Activated naive CD8-positive, alpha-beta T cell treated with anti-CD3 and anti-CD28 coated beads, Interleukin-2, amount 10 ng/mL, durations not matched to agents 7 days and 5 days (primary cell): ENCODE data around the gene POLD1. TPM values are rescaled to one million over a fixed set of nuclear protein-coding genes. Genes with fewer than 3 reads are reported as not detected.
A peak's percentile ranks its signal among the peaks of the same experiment; 100 is the strongest.

ENCODE experiments used
- ATAC-seq: fragments of 150-1000 bp; cut with Tn5 transposase; one replicate; pipeline ENCODE4 v1.10.0; 2021; ENCODE audit warnings: low read depth, moderate library complexity
- POLR2A ChIA-PET: fragments of 350-600 bp; sonication (Branson Sonifier 250); formaldehyde crosslinking; loops from one replicate; lab custom pipeline; 2021; ENCODE audit warnings: antibody characterized with exemption; lab: Charles Lee
- DNase-seq: peaks from one replicate; pipeline ENCODE4 v3.0.0; 2021
- H3K27ac Mint-ChIP-seq: one replicate; pipeline ENCODE4 v1.8.0; 2022; ENCODE audit warnings: mild to moderate bottlenecking, mixed read lengths
- H3K27me3 Mint-ChIP-seq: one replicate; pipeline ENCODE4 v1.8.0; 2022; ENCODE audit warnings: mild to moderate bottlenecking, moderate library complexity, mixed read lengths
- H3K36me3 Mint-ChIP-seq: one replicate; pipeline ENCODE4 v1.8.0; 2021; ENCODE audit warnings: mild to moderate bottlenecking, mixed read lengths
- H3K4me1 Mint-ChIP-seq: one replicate; pipeline ENCODE4 v1.8.0; 2021; ENCODE audit warnings: mixed read lengths
- H3K4me3 Mint-ChIP-seq: one replicate; pipeline ENCODE4 v1.8.0; 2022; ENCODE audit warnings: mild to moderate bottlenecking, moderate library complexity, mixed read lengths
- H3K9me3 Mint-ChIP-seq: one replicate; pipeline ENCODE4 v1.8.0; 2021; ENCODE audit warnings: mixed read lengths
- total RNA-seq, 2 experiments: library from RNA; stranded (reverse); gene quantifications; one replicate each; pipeline ENCODE4 v1.2.3, GENCODE V29; 2021

The POLD1 gene
- total RNA-seq, 2 experiments from 2014 or later: 131 to 143 TPM

DNA sequence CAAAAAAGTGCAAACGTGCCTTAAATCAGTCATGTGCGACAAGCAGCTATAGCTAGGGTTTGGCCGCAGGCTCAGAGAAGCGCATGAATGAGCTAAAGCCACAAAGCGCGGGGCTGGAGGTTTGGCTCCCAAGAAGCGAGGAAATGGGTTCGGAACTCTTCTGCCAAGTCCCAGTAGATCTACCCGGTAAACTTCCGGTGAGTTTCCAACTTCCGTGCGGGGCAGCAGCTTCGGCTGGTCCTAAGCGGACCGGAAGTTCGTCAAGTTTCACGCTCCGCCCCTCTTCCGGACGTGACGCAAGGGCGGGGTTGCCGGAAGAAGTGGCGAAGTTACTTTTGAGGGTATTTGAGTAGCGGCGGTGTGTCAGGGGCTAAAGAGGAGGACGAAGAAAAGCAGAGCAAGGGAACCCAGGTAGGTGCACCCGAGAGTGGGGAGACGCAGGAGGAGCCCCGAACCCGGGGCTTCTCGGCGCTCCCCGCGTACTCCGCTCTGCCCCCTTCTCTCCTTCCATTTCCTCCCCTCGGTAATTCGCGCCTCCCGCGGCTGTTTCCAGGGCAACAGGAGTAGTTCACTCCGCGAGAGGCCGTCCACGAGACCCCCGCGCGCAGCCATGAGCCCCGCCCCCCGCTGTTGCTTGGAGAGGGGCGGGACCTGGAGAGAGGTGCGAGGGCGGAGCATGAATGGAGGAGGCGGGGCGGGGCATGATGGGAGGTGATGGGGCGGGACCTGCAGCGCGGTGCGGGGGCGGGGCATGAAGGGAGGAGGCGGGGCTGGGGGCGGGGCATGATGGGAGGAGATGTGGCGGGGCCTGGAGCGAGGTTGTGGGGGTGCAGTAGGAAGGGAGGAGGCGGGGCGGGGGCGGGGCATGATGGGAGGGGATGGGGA is 7.7 kb upstream of the POLD1 start, which contains the start of gene NR1H2:
Gene NR1H2, plus strand, starts transcription at position 292 of the 885 bp plus-strand sequence. CDS start 1,149 bp downstream, outside the sequence.
- peaks cover 11% of the 10 kb centered on the region for H3K4me1 Mint-ChIP-seq

DNA sequence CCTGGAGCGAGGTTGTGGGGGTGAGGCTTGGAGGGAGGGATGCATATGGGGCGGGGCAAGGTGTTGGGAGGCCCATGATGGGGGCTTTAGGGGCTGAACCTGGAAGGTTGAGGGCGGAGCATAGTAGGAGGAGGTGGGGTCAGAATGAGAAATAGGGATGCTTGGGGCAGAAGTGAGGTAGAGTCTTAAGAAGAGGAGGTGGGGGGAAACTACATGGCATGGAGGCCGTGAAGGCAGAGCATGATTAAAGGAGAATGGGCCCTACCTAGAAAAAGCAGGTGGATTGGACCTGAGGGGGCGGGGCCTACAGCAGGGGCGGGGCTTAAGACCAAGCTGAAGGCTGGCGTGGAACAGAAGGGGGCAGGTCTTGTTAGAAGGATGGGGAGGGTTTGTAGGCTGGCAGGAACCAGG is 7.1 kb upstream of the POLD1 start:
- Mint-ChIP-seq H3K4me1 (peaks cover 11% of the 10 kb centered on the region), H3K4me3 (peak overlapping the region; percentile 92), H3K36me3 (peaks cover 12% of the 10 kb centered on the region), H3K9me3 (no peaks in the 10 kb centered on the region), H3K27ac (peak overlapping the region; percentile 98), H3K27me3 (no peaks in the 10 kb centered on the region)
- peak; percentile 59 for DNase-seq
- POLR2A ChIA-PET: interaction anchor here (1.8 to 2.0 kb wide), 2 partner anchors 13 to 19 kb away, joined by 10 to 13 read pairs; no protein-coding TSS in a partner anchor
- ATAC-seq: peak; percentile 3

More for the DNA sequence above, 7.7 kb upstream of the POLD1 start, which contains the start of gene NR1H2:
- Mint-ChIP-seq H3K27ac (peak within 1 kb of the TSS; percentile 98), H3K36me3 (peaks cover 11% of the 10 kb centered on the region), H3K9me3 (no peaks in the 10 kb centered on the region), H3K27me3 (no peaks in the 10 kb centered on the region), H3K4me3 (peak within 1 kb of the TSS; percentile 92)
- peak; percentile 91 for DNase-seq
- POLR2A ChIA-PET: interaction anchor here (0.5 to 2.0 kb wide), 10 partner anchors 8 to 438 kb away, joined by 3 to 13 read pairs (median 4); partner anchors contain the start of gene POLD1
- ATAC-seq: peak; percentile 88

DNA sequence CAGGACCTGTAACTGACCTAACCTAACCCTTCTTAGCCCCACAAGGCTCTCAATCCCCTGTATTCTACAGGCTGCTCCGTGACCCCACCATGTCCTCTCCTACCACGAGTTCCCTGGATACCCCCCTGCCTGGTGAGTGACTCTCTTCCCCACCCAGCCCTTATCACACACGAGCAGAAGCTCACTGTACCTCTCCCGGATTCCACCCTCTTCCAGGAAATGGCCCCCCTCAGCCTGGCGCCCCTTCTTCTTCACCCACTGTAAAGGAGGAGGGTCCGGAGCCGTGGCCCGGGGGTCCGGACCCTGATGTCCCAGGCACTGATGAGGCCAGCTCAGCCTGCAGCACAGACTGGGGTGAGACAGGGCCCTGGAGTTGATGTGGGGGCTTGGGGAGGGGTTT is 6.6 kb upstream of the POLD1 start:
- POLR2A ChIA-PET: interaction anchor here (2.0 kb wide), 1 partner anchor 20 kb away, joined by 13 read pairs; no protein-coding TSS in a partner anchor
- H3K9me3 Mint-ChIP-seq: no peaks in the 10 kb centered on the region
- H3K36me3 Mint-ChIP-seq: peaks cover 12% of the 10 kb centered on the region
- H3K27me3 Mint-ChIP-seq: no peaks in the 10 kb centered on the region
- H3K4me3 Mint-ChIP-seq: peak overlapping the region; percentile 92
- peaks cover 11% of the 10 kb centered on the region for H3K4me1 Mint-ChIP-seq
- no peak for DNase-seq
- no peak for ATAC-seq
- peak overlapping the region; percentile 98 for H3K27ac Mint-ChIP-seq

DNA sequence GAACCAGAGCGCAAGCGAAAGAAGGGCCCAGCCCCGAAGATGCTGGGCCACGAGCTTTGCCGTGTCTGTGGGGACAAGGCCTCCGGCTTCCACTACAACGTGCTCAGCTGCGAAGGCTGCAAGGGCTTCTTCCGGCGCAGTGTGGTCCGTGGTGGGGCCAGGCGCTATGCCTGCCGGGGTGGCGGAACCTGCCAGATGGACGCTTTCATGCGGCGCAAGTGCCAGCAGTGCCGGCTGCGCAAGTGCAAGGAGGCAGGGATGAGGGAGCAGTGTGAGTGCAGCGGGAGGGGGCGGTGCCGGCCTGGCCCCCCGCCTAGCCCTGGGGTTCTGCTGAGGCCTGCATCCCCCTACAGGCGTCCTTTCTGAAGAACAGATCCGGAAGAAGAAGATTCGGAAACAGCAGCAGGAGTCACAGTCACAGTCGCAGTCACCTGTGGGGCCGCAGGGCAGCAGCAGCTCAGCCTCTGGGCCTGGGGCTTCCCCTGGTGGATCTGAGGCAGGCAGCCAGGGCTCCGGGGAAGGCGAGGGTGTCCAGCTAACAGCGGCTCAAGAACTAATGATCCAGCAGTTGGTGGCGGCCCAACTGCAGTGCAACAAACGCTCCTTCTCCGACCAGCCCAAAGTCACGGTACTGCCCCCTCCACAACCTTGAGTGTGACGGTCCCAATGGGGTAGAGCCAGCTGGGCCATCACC is 5.8 kb upstream of the POLD1 start:
- peak overlapping the region; percentile 31 for H3K4me3 Mint-ChIP-seq
- peak overlapping the region; percentile 56 for H3K27ac Mint-ChIP-seq
- no peak for ATAC-seq
- no peaks in the 10 kb centered on the region for H3K9me3 Mint-ChIP-seq
- POLR2A ChIA-PET: no interaction called here
- no peak for DNase-seq
- H3K27me3 Mint-ChIP-seq: no peaks in the 10 kb centered on the region
- H3K4me1 Mint-ChIP-seq: peaks cover 13% of the 10 kb centered on the region
- H3K36me3 Mint-ChIP-seq: peaks cover 12% of the 10 kb centered on the region

DNA sequence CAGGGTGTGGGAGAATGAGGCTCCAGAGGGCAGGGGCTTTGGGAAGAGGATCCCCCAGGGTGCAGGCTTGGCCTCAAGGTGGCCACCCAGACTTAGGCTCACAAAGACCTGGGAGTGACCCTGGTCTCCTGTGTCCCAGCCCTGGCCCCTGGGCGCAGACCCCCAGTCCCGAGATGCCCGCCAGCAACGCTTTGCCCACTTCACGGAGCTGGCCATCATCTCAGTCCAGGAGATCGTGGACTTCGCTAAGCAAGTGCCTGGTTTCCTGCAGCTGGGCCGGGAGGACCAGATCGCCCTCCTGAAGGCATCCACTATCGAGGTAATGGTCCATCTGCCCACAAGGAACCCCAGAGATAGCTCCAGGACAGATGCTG is 5.3 kb upstream of the POLD1 start:
- H3K27ac Mint-ChIP-seq: no peak overlapping the region
- H3K4me1 Mint-ChIP-seq: peaks cover 19% of the 10 kb centered on the region
- no peak for ATAC-seq
- no peak for DNase-seq
- POLR2A ChIA-PET: no interaction called here
- no peaks in the 10 kb centered on the region for H3K27me3 Mint-ChIP-seq
- peaks cover 12% of the 10 kb centered on the region for H3K36me3 Mint-ChIP-seq
- H3K9me3 Mint-ChIP-seq: no peaks in the 10 kb centered on the region
- no peak overlapping the region for H3K4me3 Mint-ChIP-seq

DNA sequence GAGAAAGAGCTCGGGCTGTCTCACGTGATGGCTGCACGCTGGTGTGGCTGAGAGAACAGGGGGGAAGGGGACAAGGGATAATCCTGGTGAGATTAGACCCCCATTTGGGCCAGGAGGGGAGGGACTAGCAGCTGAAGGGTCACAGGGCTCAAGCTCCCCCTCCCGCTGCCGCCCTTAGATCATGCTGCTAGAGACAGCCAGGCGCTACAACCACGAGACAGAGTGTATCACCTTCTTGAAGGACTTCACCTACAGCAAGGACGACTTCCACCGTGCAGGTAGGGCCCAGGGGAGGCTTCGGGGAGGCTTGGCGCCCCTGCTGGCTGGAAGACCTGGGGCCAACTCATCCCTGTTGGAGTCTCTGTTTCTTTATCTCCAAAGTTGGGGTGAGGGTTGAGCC is 4.5 kb upstream of the POLD1 start:
- H3K9me3 Mint-ChIP-seq: no peaks in the 10 kb centered on the region
- H3K36me3 Mint-ChIP-seq: peaks cover 14% of the 10 kb centered on the region
- no peak overlapping the region for H3K27ac Mint-ChIP-seq
- DNase-seq (no peak), ATAC-seq (no peak)
- H3K27me3 Mint-ChIP-seq: no peaks in the 10 kb centered on the region
- no peak overlapping the region for H3K4me3 Mint-ChIP-seq
- POLR2A ChIA-PET: no interaction called here
- H3K4me1 Mint-ChIP-seq: peaks cover 15% of the 10 kb centered on the region

DNA sequence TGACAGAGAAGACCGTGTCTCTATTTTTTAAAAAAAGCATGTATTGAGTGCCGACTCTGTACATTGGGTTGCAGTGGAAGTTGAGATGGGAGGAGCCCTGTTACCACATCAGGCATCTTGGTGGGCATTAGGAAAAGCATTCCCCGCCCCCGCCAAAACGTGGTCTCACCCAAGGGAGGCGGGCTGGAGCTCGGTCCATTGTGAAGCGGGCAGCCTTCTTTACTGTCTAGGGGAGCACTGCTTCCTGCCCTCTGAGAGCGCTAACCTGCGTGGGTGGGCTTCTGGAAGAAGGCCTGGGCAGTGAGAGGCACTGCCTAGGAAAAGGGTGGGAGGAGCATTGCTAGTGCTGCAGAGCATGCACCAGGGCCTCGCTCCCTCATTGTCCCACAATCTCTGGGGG is 4.0 kb upstream of the POLD1 start:
- Mint-ChIP-seq H3K36me3 (peaks cover 20% of the 10 kb centered on the region), H3K27me3 (no peaks in the 10 kb centered on the region), H3K27ac (no peak overlapping the region), H3K4me3 (no peak overlapping the region), H3K9me3 (no peaks in the 10 kb centered on the region), H3K4me1 (peaks cover 19% of the 10 kb centered on the region)
- DNase-seq: no peak
- no peak for ATAC-seq
- POLR2A ChIA-PET: no interaction called here

DNA sequence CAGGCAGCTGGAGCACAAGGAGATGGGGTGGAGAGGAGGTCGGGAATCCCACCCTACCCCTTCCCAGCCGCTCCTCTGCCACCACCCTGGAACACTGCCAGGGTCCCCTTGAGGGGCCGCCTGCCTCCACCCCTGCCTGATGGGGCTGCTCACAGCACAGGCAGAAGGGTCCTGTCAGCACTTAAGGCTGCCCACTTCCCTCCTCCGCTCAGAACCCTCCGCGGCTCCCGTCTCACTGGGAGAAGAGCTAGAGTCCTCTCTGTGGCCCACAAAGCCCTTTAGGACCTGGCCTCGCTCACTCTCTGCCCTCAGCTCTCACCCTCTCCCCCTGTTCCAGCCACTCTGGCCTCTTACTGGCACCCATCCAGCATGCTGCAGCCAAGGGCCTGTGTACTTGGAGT is 3.4 kb upstream of the POLD1 start:
- no peak overlapping the region for H3K4me3 Mint-ChIP-seq
- H3K27ac Mint-ChIP-seq: no peak overlapping the region
- peaks cover 21% of the 10 kb centered on the region for H3K36me3 Mint-ChIP-seq

DNA sequence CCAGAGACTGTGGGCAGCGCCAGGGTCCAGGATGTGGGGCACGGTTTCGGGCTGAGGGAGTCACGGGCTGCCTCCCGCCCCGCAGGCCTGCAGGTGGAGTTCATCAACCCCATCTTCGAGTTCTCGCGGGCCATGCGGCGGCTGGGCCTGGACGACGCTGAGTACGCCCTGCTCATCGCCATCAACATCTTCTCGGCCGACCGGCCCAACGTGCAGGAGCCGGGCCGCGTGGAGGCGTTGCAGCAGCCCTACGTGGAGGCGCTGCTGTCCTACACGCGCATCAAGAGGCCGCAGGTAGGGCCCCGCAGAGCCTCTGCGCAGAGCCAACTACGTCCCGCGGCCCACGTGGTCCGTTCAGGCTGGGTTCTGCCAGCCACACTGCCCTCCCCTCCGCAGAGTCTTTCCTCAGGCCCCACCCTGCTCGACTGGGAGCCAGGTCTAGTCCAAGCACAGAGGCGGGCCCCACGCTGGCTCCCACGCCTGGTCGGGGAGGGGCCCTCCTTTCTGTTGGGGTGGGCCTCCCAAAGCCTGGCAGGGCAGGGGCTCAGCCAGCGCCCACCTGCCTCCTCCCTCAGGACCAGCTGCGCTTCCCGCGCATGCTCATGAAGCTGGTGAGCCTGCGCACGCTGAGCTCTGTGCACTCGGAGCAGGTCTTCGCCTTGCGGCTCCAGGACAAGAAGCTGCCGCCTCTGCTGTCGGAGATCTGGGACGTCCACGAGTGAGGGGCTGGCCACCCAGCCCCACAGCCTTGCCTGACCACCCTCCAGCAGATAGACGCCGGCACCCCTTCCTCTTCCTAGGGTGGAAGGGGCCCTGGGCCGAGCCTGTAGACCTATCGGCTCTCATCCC is 2.0 kb upstream of the POLD1 start:
- Mint-ChIP-seq H3K27ac (no peak overlapping the region), H3K4me3 (no peak overlapping the region), H3K4me1 (peaks cover 24% of the 10 kb centered on the region), H3K27me3 (no peaks in the 10 kb centered on the region), H3K9me3 (no peaks in the 10 kb centered on the region), H3K36me3 (peaks cover 21% of the 10 kb centered on the region)
- no peak for ATAC-seq
- no peak for DNase-seq
- POLR2A ChIA-PET: no interaction called here

More for the DNA sequence above, 3.4 kb upstream of the POLD1 start:
- no peaks in the 10 kb centered on the region for H3K9me3 Mint-ChIP-seq
- H3K27me3 Mint-ChIP-seq: no peaks in the 10 kb centered on the region
- H3K4me1 Mint-ChIP-seq: peaks cover 20% of the 10 kb centered on the region
- DNase-seq (no peak), ATAC-seq (no peak)
- POLR2A ChIA-PET: no interaction called here

DNA sequence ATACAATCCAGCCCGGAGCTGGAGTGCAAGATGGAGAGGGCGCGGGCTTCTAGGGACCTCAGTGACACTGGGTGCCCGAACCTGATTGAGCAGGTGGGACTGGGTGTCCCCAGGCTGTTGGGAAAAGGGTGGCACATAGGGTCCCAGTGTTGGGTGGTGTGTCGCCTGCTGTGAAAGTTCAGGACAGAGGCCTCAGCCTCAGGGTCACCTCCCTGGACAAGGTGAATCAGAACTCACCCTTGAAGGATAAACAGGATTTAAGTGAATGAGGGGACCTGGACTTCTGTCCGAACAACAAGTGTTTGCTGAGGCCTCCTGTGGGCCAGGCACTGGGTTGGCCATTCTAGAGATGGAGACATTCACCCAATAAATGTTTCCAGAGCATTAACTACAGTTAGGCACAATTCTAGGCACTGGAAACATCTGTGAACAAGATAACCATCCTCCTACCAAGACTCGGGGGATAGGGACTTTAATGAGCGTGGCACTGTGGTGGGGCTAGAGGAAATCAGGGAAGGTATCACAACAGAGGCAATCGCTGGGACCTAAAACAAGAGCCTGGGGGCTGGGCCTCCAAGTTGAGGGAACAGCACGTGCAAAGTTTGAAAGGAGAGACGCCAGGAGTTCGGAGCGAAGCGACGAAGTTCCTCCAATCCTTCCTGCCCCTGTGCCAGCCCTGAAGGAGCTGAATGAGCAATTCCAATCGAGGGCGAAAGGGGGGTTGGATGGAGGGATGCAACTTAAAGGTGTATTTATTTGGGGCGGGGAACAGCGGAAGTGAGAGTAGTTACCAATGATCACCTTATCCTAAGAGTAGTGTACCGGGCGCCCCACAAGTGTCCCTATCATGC is 921 bp upstream of the POLD1 start:
- peak overlapping the region; percentile 93 for H3K4me3 Mint-ChIP-seq
- peak; percentile 31 for ATAC-seq
- H3K36me3 Mint-ChIP-seq: peaks cover 22% of the 10 kb centered on the region
- POLR2A ChIA-PET: interaction anchor here (0.6 to 2.9 kb wide), 10 partner anchors 7 to 422 kb away, joined by 3 to 19 read pairs (median 5); partner anchors contain the start of genes EMC10, GARIN5A, JOSD2 and NR1H2
- no peaks in the 10 kb centered on the region for H3K27me3 Mint-ChIP-seq
- DNase-seq: no peak
- no peaks in the 10 kb centered on the region for H3K9me3 Mint-ChIP-seq
- peaks cover 27% of the 10 kb centered on the region for H3K4me1 Mint-ChIP-seq
- peak overlapping the region; percentile 95 for H3K27ac Mint-ChIP-seq

DNA sequence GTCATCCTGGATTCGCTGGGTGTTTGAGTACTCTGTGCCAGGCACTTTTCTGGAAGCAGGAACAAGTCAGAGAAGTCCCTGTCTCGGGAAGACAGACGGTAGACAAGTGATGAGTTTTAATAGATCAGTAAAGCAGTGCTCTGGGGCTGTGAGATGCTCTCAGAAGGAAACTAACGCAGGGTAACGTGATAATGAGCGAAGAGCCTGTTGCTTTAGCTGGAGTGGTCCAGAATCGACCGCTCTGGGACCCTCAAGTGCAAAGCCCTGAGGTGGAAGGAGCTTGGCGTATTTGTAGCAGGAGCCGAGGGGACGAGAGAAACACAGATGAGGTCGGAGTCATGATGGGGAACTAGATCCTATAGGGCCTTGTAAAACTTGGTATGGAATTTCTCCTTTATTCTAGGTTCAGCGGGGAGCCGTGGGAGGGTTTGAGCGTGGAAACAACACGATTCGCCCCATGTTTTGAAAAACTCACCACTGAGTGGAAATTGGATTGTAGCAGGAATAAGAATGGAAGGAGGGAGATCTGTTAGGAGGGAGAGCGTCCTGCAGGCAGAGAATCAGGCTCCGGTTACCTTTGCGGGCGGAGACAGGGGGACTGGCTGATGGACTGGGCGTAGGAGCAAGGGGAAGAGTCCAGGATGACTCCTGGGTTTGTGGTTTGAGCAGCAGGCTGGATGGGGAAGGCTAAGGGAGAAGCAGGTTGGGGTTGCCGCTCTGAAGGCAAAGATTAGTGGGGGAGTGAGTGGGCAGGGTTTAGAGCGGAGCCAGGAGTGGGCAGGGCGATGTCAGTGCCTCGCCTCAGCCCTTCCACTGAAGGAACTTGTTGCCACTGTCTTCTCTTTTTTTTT is 763 bp downstream of the POLD1 start:
- Mint-ChIP-seq H3K9me3 (no peaks in the 10 kb centered on the region), H3K27me3 (no peaks in the 10 kb centered on the region), H3K4me3 (peak overlapping the region; percentile 93), H3K4me1 (peaks cover 27% of the 10 kb centered on the region), H3K27ac (peak overlapping the region; percentile 95), H3K36me3 (peaks cover 22% of the 10 kb centered on the region)
- POLR2A ChIA-PET: interaction anchor here (0.6 to 2.9 kb wide), 10 partner anchors 9 to 814 kb away, joined by 3 to 19 read pairs (median 4); partner anchors contain the start of genes EMC10, GARIN5A, JOSD2 and NR1H2
- ATAC-seq: no peak
- no peak for DNase-seq
